Right ventricle myocardium inferior (tissue), 1 donor: Measurements from ENCODE around the gene EID2. TPM values are rescaled to one million over a fixed set of nuclear protein-coding genes. Genes with fewer than 3 reads are reported as not detected.

Source experiments
- ATAC-seq: fragments of 200-7000 bp; cut with Tn5 transposase; one replicate; pipeline ENCODE4 v1.9.1; 2020; ENCODE audit warnings: mild to moderate bottlenecking, moderate library complexity
- DNase-seq: peaks from one replicate; pipeline ENCODE4 v3.0.0; 2021; ENCODE audit errors: missing footprints
- intact Hi-C: fragments of 100-400 bp; cut with DNase I; formaldehyde crosslinking; loops from one replicate; pipeline ENCODE4 v1.11.0; 2022
- total RNA-seq: library from RNA; stranded (reverse); fragmentation: NEBNext Ultra II Directional; extraction: Animal tissue kit (Norgen Biotek cat#: 25700); gene quantifications from one replicate; pipeline ENCODE4 v1.2.1, GENCODE V29; 2021
- donor health status: DM: no; HTN: yes; CAD: no; lungs with severe emphysema.

The EID2 gene
- total RNA-seq, 1 donor from 2014 or later: 10.7 TPM

GRCh38 chr19:39509233-39509632, 30.7 kb downstream of the EID2 start:
- intact Hi-C loops: no loop called here
- DNase-seq (no peak), ATAC-seq (no peak)

DNA sequence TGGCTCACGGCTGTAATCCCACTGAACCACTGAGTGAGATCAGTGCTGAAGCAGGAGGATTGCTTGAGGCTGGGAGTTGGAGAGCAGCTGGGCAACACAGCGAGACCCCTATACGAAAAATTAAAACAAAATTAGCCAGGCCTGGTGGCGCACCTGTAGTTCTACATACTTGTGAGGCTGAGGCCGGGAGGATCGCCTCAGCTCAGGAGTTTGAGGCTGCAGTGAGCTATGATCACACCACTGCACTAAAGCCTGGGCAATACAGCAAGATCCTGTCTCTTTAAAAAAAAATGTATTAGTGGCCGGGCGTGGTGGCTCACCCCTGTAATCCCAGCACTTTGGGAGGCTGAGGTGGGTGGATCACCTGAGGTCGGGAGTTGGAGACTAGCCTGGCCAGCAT, 31.3 kb downstream of the EID2 start:
- DNase-seq (no peak), ATAC-seq (no peak)
- intact Hi-C loops: no loop called here

GRCh38 chr19:39507715-39508364, 32.1 kb downstream of the EID2 start:
- intact Hi-C loops: no loop called here

DNA sequence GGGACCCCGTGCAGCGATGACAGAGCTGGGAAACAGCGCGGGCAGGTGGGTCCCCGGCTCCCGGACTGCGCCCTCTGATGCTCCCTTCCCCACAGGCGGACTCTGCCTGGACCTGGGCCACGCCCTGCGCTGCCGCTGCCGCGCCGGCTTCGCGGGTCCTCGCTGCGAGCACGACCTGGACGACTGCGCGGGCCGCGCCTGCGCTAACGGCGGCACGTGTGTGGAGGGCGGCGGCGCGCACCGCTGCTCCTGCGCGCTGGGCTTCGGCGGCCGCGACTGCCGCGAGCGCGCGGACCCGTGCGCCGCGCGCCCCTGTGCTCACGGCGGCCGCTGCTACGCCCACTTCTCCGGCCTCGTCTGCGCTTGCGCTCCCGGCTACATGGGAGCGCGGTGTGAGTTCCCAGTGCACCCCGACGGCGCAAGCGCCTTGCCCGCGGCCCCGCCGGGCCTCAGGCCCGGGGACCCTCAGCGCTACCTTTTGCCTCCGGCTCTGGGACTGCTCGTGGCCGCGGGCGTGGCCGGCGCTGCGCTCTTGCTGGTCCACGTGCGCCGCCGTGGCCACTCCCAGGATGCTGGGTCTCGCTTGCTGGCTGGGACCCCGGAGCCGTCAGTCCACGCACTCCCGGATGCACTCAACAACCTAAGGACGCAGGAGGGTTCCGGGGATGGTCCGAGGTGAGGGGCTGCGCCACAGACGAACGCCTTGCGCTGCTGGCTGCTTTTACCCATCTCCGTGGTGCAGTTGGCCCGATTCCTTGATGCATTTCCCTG, 32.8 kb downstream of the EID2 start:
- ATAC-seq (no peak), DNase-seq (no peak)
- intact Hi-C loops: no loop called here

More at GRCh38 chr19:39507715-39508364, 32.1 kb downstream of the EID2 start:
- no peak for DNase-seq
- ATAC-seq: no peak

- DNase-seq (no peak), ATAC-seq (no peak)
- intact Hi-C loops: no loop called here
Observed at GRCh38 chr19:39506598-39506943, 33.4 kb downstream of the EID2 start.

- ATAC-seq: peak; percentile 56
- intact Hi-C loops: no loop called here
- DNase-seq: peak; percentile 77
Observed at GRCh38 chr19:39502640-39503417, 37.1 kb downstream of the EID2 start.

DNA sequence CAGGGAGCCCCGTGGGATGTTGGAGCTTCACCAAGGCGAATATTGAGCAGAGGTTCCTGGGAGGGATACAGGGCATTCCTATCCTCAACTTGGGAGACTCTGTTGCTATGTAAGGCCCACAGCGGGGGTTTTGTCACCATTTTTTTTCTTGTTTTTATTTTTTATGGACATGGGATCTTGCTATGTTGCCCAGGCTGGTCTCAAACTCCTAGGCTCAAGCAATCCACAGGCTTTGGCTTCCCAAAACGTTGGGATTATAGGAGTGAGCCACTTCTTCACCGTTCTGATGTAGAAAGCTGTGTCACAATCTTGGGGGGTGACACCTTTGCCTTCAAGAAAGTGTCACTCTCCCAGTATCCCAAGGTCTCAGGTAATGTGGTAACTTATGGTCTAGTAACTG, 38.6 kb downstream of the EID2 start:
- intact Hi-C loops: no loop called here
- no peak for ATAC-seq
- no peak for DNase-seq

GRCh38 chr19:39500543-39500942, 39.4 kb downstream of the EID2 start:
- intact Hi-C loops: no loop called here
- DNase-seq (no peak), ATAC-seq (no peak)

DNA sequence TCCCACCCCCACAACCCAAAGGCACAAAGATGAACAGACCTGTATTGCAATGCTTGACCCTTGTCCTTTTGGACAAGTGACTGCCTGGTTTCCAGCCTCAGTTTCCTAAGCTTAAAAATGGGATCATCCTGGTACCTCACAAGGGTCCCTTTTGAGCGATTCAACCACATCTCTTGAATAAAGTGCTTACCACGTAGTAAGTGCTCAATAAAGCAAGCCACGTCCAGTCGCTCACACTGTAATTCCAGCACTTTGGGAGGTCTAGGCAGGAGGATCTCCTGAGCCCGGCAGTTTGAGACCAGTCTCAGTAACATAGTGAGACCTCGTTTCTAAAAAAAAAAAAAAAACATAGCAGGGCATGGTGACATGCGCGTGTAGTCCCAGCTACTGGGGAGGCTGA, 40.0 kb downstream of the EID2 start:
- DNase-seq (no peak), ATAC-seq (no peak)
- intact Hi-C loops: no loop called here

DNA sequence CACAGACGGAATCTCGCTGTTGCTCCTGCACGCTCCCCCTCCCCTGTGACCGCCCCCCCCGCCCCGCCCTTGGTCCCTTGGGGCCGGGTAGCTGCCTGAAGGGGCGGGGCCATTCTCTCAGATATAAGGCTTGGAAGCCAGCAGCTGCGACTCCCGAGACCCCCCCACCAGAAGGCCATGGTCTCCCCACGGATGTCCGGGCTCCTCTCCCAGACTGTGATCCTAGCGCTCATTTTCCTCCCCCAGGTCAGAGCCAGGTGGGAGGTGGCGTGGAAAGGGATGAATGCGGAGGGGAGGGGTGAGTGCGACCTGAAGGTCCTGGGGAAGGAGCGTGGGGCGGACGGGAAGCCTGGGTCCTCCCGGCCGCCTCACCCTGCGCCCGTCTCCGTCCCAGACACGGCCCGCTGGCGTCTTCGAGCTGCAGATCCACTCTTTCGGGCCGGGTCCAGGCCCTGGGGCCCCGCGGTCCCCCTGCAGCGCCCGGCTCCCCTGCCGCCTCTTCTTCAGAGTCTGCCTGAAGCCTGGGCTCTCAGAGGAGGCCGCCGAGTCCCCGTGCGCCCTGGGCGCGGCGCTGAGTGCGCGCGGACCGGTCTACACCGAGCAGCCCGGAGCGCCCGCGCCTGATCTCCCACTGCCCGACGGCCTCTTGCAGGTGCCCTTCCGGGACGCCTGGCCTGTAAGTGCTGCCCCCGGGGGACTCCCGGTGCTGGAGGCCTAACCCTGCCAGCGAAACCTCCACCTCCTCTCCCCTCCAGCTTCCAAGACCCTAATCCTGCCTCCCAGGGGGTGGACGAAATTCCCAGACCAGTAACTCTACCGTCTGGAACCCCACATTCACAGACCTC, 40.9 kb downstream of the EID2 start, which contains the start of gene DLL3:
Gene DLL3 (plus strand): TSS at position 150 of the 845 bp plus-strand sequence. CDS start 28 bp downstream, at position 178.
- ATAC-seq: no peak
- intact Hi-C loops: no loop called here
- DNase-seq: no peak

GRCh38 chr19:39497996-39498797, 41.8 kb downstream of the EID2 start:
- DNase-seq (no peak), ATAC-seq (no peak)
- intact Hi-C loops: no loop called here

GRCh38 chr19:39497701-39497995, 42.3 kb downstream of the EID2 start:
- ATAC-seq: no peak
- intact Hi-C loops: no loop called here
- no peak for DNase-seq

GRCh38 chr19:39496063-39496462, 43.9 kb downstream of the EID2 start:
- intact Hi-C loops: no loop called here

GRCh38 chr19:39494661-39495060, 45.3 kb downstream of the EID2 start:
- no peak for ATAC-seq
- DNase-seq: no peak
- intact Hi-C loops: no loop called here

More at GRCh38 chr19:39496063-39496462, 43.9 kb downstream of the EID2 start:
- DNase-seq (no peak), ATAC-seq (no peak)

DNA sequence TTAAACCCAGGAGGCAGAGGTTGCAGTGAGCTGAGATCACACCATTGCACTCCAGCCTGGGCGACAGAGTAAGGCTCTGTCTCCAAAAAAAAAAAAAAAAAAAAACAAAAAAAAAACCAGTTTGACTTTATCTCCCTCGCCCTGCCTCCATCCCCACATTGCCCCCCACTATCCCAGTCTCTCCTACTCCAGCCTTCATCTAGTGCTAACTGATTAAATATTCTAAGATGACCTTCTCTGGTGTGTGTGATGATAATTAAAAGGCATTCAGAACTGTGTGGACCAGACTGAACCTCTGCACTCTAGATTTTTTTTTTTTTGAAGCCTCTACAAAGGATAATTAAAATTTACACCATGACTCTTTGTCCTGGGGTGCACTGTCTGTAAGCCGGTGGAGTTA, 47.2 kb downstream of the EID2 start:
- ATAC-seq: no peak

GRCh38 chr19:39492225-39492624, 47.7 kb downstream of the EID2 start:
- ATAC-seq: no peak
- intact Hi-C loops: no loop called here
- no peak for DNase-seq

More for the DNA sequence above, 47.2 kb downstream of the EID2 start:
- intact Hi-C loops: no loop called here
- no peak for DNase-seq

DNA sequence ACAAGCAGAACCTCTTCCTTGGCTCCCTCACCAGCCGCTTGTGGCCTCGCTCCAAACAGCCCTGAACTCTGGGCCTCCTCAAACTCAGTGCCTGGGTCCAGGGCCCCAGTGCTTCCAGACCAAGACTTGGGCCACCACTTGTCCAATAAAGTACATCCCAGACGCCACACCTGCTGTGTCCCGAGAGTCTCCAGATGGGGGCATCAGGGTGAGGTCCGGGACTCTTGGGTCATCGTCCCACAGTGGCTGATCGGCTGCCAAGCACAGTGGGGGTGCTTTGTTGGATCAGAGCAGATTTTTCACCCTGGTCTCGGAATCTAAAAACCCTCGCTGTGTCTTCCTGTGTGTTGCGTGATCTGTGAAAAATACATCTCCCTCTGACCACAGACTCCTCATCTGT, 50.2 kb downstream of the EID2 start:
- ATAC-seq (no peak), DNase-seq (no peak)
- intact Hi-C loops: no loop called here
